Stimulated activated CD8-positive, alpha-beta memory T cell treated with anti-CD3 and anti-CD28 coated beads, Interleukin-4, amount 100 ng/mL, for 4 hours (primary cell): ENCODE data around the gene F9.
"Not testable (repeated sequence)": the region's sequence is repeated elsewhere in the genome, so short reads cannot be mapped to it uniquely, and the experiment has no call there.

ENCODE experiments used
- DNase-seq, 2 donors: peaks; one replicate each; pipeline ENCODE4 v3.0.0-alpha.2; 2020; ENCODE audit warnings: low read depth in 2 of 2, low spot score in 1 of 2

The F9 gene

DNA sequence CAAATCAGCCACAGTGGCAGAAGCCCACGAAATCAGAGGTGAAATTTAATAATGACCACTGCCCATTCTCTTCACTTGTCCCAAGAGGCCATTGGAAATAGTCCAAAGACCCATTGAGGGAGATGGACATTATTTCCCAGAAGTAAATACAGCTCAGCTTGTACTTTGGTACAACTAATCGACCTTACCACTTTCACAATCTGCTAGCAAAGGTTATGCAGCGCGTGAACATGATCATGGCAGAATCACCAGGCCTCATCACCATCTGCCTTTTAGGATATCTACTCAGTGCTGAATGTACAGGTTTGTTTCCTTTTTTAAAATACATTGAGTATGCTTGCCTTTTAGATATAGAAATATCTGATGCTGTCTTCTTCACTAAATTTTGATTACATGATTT, at the start of gene F9:
Gene F9, plus strand, starts transcription at position 190 of the 400 bp plus-strand sequence. Its CDS starts 26 bp downstream, at position 216.
- DNase-seq, result no peak

- no peak for DNase-seq
Measured at GRCh38 chrX:139483699-139484098, 46.8 kb upstream of the F9 start.

- no peak for DNase-seq
Measured at GRCh38 chrX:139484591-139484990, 45.9 kb upstream of the F9 start.

GRCh38 chrX:139495324-139495723, 35.2 kb upstream of the F9 start:
- no peak for DNase-seq

DNA sequence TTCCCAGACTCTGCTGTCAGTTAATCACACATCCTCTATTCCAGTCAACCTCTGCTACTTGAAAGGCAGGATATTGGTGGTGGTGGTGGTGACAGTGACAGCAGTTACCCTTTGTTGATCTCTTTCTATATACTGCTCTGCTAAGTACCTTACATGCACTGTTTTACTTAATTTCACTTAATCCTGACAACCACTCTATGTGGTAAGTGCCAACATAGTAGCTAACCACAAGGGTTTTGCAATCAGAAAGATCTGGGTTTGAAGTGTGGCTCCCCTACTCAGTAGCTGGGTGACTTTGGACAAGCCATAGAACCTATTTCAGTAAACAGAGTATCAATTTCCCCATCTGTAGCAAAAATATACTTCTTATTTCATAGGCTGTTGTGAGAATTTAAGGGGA, 24.2 kb upstream of the F9 start:
- no peak for DNase-seq

DNA sequence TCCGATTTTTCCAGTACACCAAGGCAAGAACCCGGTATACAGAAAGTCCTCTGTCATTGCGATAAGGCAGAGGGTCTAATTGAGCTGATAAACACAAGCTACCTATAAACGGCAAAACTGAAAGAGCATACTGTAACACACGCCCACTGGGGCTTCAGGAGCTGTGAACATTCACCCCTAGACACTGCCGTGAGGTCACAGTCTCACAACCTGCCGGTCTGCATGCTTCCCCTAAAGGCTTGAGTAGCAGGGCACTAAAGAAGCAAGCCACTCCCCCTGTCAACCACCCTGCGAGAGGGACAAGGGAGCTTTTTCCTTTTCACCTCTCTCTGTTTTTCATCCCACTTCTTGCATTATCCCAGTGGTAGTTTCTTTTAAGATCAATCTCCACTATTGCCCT, 22.4 kb upstream of the F9 start:
- no peak for DNase-seq

- DNase-seq, result no peak
Measured at GRCh38 chrX:139518475-139518874, 12.1 kb upstream of the F9 start.

DNA sequence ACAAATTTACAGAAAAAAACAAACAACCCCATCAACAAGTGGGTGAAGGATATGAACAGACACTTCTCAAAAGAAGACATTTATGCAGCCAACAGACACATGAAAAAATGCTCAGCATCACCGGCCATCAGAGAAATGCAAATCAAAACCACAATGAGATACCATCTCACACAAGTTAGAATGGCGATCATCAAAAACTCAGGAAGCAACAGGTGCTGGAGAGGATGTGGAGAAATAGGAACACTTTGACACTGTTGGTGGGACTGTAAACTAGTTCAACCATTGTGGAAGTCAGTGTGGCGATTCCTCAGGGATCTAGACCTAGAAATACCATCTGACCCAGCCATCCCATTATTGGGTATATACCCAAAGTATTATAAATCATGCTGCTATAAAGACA, 1.7 kb upstream of the F9 start:
- DNase-seq, result not testable (repeated sequence)

- no peak for DNase-seq
Measured at GRCh38 chrX:139532834-139533233, 2.3 kb downstream of the F9 start.

DNA sequence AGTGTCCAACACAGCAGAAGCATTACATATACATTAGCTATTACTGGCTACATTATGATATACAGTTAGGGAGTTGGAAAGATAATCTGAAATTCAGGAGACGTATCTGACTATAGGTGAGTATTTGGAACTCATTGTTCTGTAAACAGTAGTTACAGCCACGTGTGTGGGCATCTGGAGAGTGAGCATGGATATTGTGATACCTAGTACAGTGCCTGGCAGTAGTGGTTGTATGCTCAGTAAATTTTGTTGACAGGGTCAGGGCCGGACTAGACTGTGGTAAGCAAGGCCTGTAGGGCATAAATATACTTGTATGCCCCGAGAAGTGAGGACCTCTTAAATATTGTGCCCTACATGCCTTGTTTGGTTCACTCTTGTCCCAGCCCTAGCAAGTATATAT, 2.9 kb downstream of the F9 start:
- DNase-seq, result no peak

DNA sequence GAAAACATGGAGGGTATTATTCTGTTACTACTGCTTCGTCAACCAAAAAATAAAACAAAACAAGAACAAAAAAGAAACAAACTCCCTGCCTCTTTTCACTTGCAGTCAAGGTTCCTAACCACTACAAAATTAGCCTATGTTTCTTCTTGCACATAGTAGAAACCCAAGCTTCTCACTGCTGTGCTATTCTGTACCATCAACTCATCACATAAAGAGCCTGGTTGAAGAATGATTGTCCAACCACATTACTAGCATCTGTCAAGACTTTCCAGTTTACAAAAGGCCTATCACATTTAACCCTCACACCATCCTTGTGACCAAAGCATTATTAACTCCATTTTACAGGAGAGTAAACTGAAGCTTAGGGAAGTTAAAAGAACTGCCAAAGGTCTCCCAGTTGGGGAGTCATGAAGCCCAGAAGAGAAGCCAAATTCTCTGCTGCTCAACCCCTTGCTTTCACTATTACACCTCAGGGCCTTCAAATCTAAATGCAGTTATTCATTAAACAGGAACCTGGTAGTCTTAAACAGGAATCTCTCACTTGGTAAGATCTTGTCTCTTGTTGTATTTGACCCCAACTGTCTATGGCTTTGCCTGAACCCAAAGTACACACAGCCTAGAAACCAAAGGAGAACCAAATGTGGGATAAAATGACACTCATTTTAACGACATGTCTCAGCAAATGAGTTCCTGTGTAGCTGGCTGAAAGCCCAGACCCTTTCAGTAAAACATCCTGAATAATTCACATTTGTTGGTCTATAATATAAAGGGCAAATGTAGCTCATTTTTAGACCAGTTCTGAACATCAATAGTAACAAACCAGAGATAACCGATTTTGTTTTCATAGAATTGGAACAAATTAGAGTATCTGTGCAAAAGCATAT, 8.6 kb downstream of the F9 start:
- DNase-seq, result no peak

DNA sequence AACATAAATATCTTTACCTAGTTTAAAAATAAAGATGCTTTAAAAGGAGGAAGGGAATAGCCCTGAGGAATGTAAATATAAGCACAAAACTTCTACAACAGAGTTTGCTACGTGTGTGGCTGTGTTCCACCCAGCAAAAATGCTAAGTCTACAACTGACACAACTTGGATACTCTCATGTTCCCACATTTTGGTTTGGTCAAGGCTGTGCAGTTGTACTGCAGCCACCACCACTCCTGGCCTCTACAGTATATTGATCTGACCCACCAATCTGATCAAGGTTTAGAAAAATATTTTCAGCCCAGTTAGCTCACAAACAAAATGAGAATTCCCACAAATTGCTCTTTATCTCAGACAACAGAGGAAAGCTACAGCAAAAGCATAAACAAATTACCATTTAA, 12.1 kb downstream of the F9 start:
- no peak for DNase-seq

DNA sequence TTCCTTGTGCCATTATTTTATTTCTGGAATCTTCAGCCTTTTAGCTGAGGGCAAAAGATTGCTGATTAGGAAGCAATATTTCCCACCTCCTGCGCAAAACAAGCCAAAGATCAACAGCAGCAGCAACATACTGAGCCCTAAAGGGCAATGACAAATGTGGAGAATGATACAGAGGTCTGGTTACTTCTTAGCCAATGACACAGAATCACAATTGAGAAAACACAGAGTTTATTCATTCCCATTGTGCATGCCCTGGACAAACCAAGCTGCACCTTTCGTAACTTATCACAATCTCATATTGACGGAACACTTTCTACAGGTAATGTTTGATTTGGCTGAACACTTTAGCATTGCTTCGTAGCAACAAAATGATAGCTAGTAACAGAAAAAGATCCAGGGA, 13.4 kb downstream of the F9 start:
- DNase-seq, result no peak

- no peak for DNase-seq
Measured at GRCh38 chrX:139544591-139544990, 14.1 kb downstream of the F9 start.

- no peak for DNase-seq
Measured at GRCh38 chrX:139554376-139554775, 23.8 kb downstream of the F9 start.

DNA sequence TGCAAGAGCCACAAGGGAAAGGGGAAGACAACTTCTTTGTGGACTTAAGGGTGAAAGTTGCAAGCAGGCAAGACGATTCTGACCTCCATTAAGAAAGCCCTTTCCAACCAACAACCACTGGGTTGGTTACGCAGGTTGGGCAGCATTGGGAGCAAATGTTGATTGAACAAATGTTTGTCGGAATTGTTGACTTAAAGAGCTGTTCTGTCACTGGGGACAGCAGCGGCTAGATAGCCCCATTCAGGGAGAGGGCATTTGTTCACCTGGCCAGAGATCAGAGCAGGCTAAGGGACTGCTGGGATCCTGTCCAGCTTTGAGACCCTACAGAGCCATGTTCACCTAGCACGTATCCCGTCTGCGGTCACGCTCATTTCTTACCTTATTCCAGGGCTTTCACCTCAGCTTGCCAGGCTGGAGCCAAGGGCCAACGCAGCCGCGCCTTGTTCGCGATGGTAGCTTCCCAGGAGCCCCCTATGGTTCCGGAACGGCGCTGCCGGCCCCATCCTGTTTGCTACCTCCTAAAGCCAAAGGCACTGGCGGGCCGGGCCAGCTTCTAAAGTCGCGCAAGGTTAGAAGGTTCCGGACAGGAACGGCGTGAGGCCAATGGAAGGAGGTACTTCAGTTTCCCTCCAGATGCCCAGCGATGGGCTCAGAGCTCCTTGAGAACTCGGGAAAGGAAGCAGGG, 24.6 kb downstream of the F9 start:
- no peak for DNase-seq

GRCh38 chrX:139559383-139560042, 29.0 kb downstream of the F9 start:
- DNase-seq, result no peak

DNA sequence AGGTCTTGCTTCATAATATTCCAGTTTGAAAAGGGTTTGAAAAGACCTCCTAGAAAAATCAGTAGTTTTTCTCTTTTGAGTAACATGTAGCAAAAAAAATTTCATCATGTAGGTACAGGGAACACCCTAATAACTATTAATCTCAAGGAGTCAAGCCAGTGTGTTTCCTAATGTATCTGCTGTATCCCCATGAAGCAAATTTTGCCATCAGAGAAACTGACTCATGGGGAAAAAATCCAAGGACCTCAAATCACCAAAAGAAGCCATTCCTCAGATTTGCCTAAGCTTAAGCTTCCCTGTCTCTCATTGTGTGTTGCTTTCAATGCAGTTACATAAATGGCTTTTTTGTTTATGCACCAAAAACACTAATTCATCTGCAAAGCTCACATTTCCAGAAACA, 29.7 kb downstream of the F9 start:
- no peak for DNase-seq

GRCh38 chrX:139563251-139563650, 32.7 kb downstream of the F9 start:
- no peak for DNase-seq

GRCh38 chrX:139566981-139567380, 36.4 kb downstream of the F9 start:
- no peak for DNase-seq

DNA sequence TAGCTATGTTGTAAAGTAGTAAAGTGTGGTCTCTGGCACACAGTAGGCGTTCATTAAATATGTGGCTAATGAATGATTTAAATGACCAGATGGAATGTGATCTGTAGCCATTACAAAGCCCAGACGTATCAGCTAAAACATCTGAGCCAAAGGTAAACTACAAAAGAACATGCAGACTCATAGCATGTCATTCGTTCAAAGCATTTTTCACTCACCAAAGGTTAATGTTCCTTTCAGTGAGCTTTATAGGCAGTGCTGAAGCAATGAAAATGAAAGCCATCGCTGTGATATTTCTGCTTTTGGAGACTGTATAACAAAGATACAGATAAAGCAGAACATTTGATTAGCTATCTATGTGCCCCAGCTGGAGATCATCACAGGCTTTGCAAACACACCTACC, 50.5 kb downstream of the F9 start:
- DNase-seq, result no peak

GRCh38 chrX:139585613-139586012, 55.1 kb downstream of the F9 start:
- DNase-seq, result no peak
